Activated CD4-positive, CD25-positive, alpha-beta regulatory T cell treated with anti-CD3 and anti-CD28 coated beads, Interleukin-2, amount 50 U/mL, for 16 hours (primary cell): Measurements from ENCODE around the gene SLC49A3.
A peak's percentile ranks its signal among the peaks of the same experiment; 100 is the strongest.

ENCODE experiments used
- DNase-seq: peaks from one replicate; pipeline ENCODE4 v3.0.0-alpha.2; 2020; ENCODE audit warnings: low read depth, low spot score

The SLC49A3 gene

GRCh38 chr4:666822-667544 lies 22.0 kb downstream of the SLC49A3 start:
- DNase-seq, result no peak

DNA sequence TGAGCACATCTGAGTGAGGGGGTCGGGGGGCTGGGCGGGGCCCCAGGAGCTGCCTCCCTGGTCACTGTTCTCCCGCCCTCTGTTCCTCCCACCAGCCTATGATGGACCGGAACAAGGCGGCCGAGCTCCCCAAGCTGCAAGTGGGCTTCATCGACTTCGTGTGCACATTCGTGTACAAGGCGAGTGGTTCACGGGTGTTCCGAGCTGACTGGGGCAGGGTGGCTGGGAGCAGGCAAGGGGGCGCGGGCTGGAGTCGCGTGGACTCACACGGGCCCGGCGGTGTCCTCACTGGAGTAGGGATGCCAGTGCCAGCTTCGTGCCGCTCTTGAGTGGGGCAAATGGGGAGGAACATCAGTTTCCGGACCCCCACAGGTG lies 22.5 kb downstream of the SLC49A3 start:
- DNase-seq, result no peak

DNA sequence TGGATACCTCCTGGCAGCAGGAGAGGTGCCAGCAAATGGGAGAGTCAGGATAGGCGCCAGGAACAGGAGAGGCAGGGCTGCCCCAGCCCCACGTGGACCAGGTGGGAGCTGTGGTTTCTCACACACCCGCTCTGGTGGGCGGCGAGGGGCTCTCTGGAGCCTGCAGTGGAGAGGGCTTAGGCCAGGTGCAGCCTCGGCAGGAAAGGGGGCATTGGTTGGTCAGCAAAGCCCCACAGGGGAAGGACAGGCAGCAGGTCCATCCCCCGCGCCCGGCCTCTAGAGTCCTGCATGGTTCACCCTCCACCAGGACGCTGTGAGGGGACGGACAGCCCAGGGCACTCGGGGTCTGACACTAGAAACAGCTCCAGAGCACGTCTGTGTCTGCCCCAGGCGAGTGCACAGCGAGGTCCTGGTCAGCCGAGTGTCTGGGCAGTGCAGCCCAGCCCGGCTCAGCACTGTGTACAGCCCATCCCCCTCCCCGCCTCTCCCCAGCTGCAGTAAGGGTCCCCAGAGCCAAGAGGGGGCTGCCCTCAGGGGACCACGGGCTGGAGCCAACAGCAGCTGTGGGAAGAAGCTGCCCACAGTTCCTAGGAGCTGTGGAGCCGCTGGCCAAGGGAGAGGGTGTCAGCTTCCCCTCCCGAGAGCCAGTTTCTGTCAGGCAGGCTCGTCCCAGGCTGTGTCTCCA lies 23.1 kb downstream of the SLC49A3 start:
- no peak for DNase-seq

- DNase-seq, result no peak
Measured at GRCh38 chr4:665381-665750, 23.6 kb downstream of the SLC49A3 start.

- DNase-seq, result no peak
Measured at GRCh38 chr4:664713-665231, 24.2 kb downstream of the SLC49A3 start.

GRCh38 chr4:663438-664428 lies 25.2 kb downstream of the SLC49A3 start:
- peak; percentile 42 for DNase-seq

DNA sequence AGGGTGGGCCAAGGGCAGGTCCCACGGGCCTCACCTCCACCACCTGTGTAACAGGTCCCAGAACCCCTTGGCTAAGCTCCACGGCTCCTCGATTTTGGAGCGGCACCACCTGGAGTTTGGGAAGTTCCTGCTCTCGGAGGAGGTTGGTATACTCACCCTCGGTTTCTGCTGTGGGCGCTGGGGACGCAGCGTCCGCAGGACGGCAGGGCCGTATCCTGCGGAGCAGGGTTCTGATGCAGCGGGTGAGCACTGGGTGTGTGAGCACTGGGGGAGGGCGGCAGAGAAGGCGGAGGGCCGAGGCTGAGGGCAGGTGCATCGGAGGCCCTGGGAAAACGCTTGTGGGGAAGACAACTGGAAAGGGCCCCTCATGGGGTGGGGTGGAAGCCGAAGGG lies 25.9 kb downstream of the SLC49A3 start:
- DNase-seq, result no peak

DNA sequence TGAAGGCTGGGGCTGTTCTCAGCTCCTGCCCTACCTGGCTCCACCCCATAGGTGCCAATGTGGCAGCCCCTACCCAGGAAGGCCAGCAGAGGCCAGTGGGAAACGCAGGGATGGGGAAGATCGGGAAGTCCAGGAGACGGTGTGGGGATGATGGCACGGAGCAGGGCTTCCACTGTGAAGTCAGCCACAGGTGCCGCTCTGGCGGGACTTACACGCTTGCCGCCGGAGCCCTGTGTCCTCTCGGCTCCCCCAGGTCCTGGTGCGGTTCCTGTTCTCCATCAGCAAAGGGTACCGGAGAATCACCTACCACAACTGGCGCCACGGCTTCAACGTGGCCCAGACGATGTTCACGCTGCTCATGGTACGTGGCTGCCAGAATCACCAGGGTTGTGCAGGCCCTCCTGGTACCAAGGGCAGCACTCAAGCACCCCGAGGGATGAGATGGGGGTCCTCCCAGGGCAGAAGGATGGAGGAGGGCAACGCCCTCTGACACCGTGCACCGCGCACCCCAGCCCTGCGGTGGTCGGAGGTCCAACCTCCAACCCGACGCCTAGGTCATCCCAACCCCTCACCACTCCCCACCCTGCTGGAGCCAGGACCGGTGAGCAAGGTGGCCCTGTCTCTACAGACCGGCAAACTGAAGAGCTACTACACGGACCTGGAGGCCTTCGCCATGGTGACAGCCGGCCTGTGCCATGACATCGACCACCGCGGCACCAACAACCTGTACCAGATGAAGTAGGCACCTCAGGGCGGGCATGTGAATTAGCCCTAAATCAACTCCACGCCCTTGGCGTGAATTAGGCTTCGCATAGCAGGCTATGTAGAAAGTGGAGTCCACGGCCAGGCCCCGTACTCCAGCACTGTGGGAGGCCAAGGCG lies 26.8 kb downstream of the SLC49A3 start:
- no peak for DNase-seq

DNA sequence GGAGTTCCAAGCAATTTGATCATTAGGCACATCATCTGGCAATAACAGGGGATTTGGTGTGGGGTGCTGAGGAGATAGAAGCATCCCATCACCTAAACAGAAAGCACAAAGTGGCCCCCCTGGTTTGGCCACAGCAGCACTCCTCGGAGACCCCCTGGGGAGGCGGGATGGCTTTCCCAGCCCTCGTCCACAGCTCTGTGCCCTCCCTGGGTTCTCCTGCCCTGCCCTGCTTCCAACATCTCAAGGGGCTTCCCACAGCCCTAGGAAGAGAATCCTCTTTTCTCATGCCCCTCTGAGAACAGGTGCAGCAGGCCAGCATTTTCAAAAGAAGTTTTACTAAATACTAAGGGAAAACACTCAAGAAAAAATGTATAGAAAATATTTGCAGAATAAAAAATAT lies 27.7 kb downstream of the SLC49A3 start:
- DNase-seq, result no peak

- no peak for DNase-seq
Measured at GRCh38 chr4:660401-660800, 28.6 kb downstream of the SLC49A3 start.

DNA sequence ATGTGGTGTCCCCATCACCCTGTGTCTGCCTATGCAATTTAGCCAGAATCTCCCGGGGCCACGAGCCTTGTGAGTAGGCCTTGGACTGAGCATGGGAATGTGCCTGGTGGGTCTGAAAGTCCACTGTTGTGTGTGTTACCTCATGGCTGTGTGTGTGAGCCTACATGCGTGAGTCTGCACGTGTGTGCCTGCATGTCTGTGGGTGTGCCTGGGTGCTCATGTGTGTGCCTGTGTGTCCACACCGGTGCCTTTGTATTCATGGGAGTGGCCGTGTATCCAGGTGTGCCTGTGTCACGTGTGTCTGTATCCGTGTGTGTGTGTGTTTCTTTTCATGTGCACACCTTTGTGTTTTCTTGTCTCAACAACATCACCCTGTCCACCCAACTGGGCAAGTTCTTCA lies 29.1 kb downstream of the SLC49A3 start:
- no peak for DNase-seq

GRCh38 chr4:658681-659667 lies 30.0 kb downstream of the SLC49A3 start:
- no peak for DNase-seq

DNA sequence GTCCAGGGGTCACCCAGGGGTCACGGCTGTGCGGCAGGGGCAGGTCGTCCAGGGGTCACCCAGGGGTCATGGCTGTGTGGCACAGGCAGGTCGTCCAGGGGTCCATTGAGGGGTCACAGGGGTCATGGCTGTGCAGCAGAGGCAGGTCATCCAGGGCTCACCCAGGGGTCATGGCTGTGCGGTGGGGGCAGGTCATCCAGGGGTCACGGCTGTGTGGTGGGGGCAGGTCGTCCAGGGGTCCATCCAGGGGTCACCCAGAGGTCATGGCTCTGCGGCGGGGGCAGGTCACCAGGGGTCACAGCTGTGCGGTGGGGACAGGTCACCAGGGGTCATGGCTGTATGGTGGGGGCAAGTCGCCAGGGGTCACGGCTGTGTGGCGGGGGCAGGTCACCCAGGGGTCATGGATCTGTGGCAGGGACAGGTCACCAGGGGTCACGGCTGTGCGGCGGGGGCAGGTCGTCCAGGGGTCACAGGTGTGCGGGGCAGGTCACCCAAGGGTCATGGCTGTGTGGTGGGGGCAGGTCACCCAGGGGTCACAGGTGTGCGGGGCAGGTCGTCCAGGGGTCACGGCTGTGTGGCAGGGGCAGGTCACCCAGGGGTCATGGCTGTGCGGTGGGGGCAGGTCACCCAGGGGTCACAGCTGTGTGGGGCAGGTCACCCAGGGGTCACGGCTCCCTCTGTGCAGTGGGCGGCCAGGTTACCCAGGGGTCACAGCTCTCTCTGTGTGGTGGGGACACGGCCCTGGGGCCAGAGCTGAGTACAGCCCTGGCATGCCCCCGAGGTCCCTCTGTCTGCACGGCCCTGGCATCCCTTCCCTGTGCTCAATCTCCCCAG lies 30.9 kb downstream of the SLC49A3 start:
- DNase-seq, result no peak

- DNase-seq, result no peak
Measured at GRCh38 chr4:657338-657833, 31.6 kb downstream of the SLC49A3 start.

DNA sequence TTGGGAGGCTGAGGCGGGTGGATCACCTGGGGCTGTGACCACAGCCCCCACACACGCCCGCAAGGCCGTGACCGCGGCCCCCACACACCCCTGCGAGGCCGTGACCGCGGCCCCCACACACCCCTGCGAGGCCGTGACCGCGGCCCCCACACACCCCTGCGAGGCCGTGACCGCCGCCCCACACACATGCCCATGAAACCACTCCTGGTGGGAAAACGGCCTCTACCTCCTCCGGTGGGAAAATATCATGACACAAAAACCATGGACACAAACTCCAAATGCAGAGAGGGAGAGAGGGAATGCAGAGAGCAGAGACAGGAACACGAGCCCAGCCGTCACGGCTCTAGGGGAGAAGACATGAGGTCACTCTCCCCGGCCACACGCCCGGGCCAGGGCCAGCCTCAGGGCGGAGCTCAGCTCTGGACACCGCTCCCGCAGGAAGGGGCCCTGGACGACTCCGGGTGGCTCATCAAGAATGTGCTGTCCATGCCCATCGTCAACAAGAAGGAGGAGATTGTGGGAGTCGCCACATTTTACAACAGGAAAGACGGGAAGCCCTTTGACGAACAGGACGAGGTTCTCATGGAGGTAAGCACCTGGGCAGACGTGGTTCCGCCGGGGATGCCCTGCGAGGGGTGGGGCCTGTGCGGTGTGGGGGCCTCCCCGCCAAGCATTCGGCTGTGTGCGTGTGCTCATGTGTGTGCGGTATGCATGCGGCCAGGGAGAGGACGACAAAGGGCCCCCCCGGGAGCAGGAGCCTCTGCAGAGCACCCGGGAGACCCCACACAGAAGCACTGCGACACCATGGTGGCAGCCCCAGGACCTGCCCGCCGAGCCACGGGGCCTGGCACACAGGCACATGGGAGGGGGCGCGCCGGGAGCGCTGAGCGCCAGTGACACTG lies 32.3 kb downstream of the SLC49A3 start:
- DNase-seq, result no peak

DNA sequence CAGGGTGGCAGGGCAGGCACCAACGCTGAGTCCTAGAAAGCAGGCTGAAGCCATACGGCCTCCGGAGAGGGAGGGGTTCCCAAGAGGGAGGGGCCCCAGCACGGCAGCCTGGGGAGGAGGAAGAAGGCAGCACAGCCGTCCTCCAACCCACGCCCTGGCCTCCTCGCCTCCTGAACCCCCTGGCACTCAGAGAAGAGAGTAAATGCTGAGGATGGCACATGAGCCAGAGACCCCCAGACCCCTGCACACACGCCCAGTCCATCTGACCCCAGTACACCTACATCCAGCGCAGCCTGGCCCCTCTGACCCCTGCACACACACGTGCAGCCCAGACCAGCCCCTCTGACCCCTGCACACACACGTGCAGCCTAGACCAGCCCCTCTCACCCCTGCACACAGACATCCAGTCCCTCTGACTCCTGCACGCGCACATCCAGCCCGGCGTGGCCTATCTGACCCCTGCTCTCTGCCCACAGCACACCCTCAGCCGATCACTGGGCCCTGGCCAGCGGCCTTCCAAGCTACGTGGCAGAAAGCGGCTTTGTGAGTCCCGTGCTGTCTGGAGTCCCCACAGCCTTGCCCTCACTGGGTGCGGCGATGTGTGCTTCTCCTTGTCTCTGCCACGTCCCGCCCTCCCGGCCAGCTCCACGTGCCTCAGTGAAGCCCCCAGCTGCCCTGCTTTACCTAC lies 33.3 kb downstream of the SLC49A3 start:
- DNase-seq, result no peak

GRCh38 chr4:654871-655463 lies 34.0 kb downstream of the SLC49A3 start:
- DNase-seq, result no peak
